OCI-LY1 (cell line): ENCODE measurements around the gene ELMO1.

Source experiments
- EZH2 ChIP-seq: fragments of 200-600 bp; sonication (generic), shearing (Covaris generic); IDR thresholded peaks from 2 replicates; pipeline ENCODE4 v1.8.0; 2017; ENCODE audit warnings: borderline replicate concordance, mixed run types, mild to moderate bottlenecking, antibody characterized with exemption, low read length, moderate library complexity, mixed read lengths
- TF ChIP-seq, protein P1 (sequence below): fragments of 200-600 bp; sonication (generic), shearing (Covaris generic); IDR thresholded peaks from 2 replicates; pipeline ENCODE4 v1.5.1; 2017; ENCODE audit warnings: mild to moderate bottlenecking, antibody characterized with exemption, low read length, moderate library complexity, mixed read lengths

DNA sequence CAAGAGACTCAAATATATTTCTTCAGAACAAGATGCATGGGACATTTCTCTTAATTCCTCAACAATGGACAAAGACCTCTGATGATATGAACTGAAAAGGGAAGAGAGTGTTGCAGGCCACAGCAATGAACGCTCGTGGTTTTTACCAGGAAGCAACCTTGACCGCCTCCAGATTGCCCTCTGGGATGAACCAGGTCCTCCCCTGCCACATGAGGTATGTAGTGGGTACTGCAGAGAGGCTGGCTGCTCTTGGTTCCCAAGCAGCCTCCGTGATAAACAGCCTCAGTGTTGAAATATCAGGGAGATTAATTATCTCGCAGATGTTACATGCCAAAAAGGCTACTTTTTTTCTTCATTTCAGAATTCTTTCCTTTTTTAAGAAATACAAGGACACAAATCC lies 338.8 kb downstream of the ELMO1 start:
- TF ChIP-seq, protein P1, sequence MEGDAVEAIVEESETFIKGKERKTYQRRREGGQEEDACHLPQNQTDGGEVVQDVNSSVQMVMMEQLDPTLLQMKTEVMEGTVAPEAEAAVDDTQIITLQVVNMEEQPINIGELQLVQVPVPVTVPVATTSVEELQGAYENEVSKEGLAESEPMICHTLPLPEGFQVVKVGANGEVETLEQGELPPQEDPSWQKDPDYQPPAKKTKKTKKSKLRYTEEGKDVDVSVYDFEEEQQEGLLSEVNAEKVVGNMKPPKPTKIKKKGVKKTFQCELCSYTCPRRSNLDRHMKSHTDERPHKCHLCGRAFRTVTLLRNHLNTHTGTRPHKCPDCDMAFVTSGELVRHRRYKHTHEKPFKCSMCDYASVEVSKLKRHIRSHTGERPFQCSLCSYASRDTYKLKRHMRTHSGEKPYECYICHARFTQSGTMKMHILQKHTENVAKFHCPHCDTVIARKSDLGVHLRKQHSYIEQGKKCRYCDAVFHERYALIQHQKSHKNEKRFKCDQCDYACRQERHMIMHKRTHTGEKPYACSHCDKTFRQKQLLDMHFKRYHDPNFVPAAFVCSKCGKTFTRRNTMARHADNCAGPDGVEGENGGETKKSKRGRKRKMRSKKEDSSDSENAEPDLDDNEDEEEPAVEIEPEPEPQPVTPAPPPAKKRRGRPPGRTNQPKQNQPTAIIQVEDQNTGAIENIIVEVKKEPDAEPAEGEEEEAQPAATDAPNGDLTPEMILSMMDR = no peak
- no peak for TF ChIP-seq EZH2
